ENCODE results near the gene CCDC3.

DNA sequence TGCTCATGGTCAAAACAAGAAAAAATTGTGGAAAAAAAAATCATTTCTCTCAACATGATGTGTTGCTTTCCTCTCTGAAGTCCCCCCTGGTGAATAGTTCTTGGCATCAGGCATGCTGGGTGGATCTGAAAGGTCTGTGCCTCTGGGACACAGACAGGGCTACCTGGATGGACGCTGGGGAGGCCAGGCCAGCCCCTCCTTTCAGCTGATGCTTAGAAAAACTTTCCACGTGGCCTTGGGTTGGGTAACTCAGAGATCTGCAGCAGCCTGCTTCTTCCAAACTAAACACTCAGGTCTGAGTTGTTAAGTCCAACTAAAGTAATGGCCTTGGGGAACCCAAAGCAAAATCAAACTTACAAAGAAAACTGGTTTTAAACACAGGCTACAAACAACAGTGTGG, 113.0 kb downstream of the CCDC3 start:
- TF ChIP-seq POLR2AphosphoS5 (IDR thresholded peaks at IDR 0.05; ENCODE audit: low read depth, low read length) (no peak), TAF1 (IDR thresholded peaks at IDR 0.05; ENCODE audit: borderline replicate concordance, low read depth, low read length) (no peak), POLR2A (IDR thresholded peaks at IDR 0.05; ENCODE audit: low read depth, low read length) (no peak)

Measured in GM12892 (cell line).